Jurkat, Clone E6-1 (cell line): ENCODE data around the gene NUP43. TPM values are rescaled to one million over a fixed set of nuclear protein-coding genes. Genes with fewer than 3 reads are reported as not detected.
"Not testable (repeated sequence)": the region's sequence is repeated elsewhere in the genome, so short reads cannot be mapped to it uniquely, and the experiment has no call there.

Experiments used
- DNase-seq: peaks from one replicate; pipeline ENCODE4 v3.0.0-alpha.2; 2011; ENCODE audit warnings: low read depth, low spot score
- H3K4me3 ChIP-seq: 2 replicates; pipeline ENCODE4 v1.5.1; 2011; ENCODE audit warnings: mild to moderate bottlenecking, low read length, control low read depth, moderate library complexity
- polyA plus RNA-seq: library from polyadenylated mRNA; unstranded; fragments of >200 nt; gene quantifications from one replicate; pipeline ENCODE4 v1.2.1, GENCODE V29; 2012; ENCODE audit warnings: missing spikeins; ENCODE audit not compliant: insufficient read length, insufficient read depth

The NUP43 gene
- polyA plus RNA-seq: 39.6 TPM

GRCh38 chr6:149746147-149746946, at the start of gene NUP43:
TSS of gene NUP43 (minus strand) at chr6:149746529. CDS start at chr6:149746495, 34 bp downstream.
- DNase-seq: peak; percentile 97
- peak within 1 kb of the TSS; percentile 92 for H3K4me3 ChIP-seq

- DNase-seq: no peak
- no peak overlapping the region for H3K4me3 ChIP-seq
Observed at GRCh38 chr6:149783551-149783950, 37.2 kb upstream of the NUP43 start.

- no peak for DNase-seq
- no peak overlapping the region for H3K4me3 ChIP-seq
Observed at GRCh38 chr6:149782337-149782736, 36.0 kb upstream of the NUP43 start.

- no peak for DNase-seq
- H3K4me3 ChIP-seq: no peak overlapping the region
Observed at GRCh38 chr6:149781715-149782114, 35.4 kb upstream of the NUP43 start.

- H3K4me3 ChIP-seq: no peak overlapping the region
- DNase-seq: no peak
Observed at GRCh38 chr6:149779644-149779963, 33.3 kb upstream of the NUP43 start.

- H3K4me3 ChIP-seq: no peak overlapping the region
- DNase-seq: no peak
Observed at GRCh38 chr6:149777624-149778023, 31.3 kb upstream of the NUP43 start.

GRCh38 chr6:149771925-149772324, 25.6 kb upstream of the NUP43 start:
- H3K4me3 ChIP-seq: no peak overlapping the region
- DNase-seq: no peak

GRCh38 chr6:149771185-149771584, 24.9 kb upstream of the NUP43 start:
- no peak overlapping the region for H3K4me3 ChIP-seq
- no peak for DNase-seq

- no peak for DNase-seq
- no peak overlapping the region for H3K4me3 ChIP-seq
Observed at GRCh38 chr6:149769676-149770075, 23.3 kb upstream of the NUP43 start.

- no peak overlapping the region for H3K4me3 ChIP-seq
- no peak for DNase-seq
Observed at GRCh38 chr6:149766156-149766769, 19.9 kb upstream of the NUP43 start.

GRCh38 chr6:149763866-149764265, 17.5 kb upstream of the NUP43 start:
- H3K4me3 ChIP-seq: no peak overlapping the region
- no peak for DNase-seq

GRCh38 chr6:149761438-149761837, 15.1 kb upstream of the NUP43 start:
- H3K4me3 ChIP-seq: no peak overlapping the region
- no peak for DNase-seq

- no peak for DNase-seq
Observed at GRCh38 chr6:149756261-149756636, 9.9 kb upstream of the NUP43 start.

GRCh38 chr6:149755300-149756260, 9.3 kb upstream of the NUP43 start:
- no peak for DNase-seq
- no peak overlapping the region for H3K4me3 ChIP-seq

More at GRCh38 chr6:149756261-149756636, 9.9 kb upstream of the NUP43 start:
- H3K4me3 ChIP-seq: no peak overlapping the region

GRCh38 chr6:149754548-149754947, 8.2 kb upstream of the NUP43 start:
- no peak for DNase-seq
- H3K4me3 ChIP-seq: no peak overlapping the region

GRCh38 chr6:149753374-149753637, 7.0 kb upstream of the NUP43 start:
- not testable (repeated sequence) for DNase-seq, H3K4me3 ChIP-seq

GRCh38 chr6:149752600-149753373, 6.5 kb upstream of the NUP43 start:
- no peak for DNase-seq
- H3K4me3 ChIP-seq: no peak overlapping the region

GRCh38 chr6:149751920-149752319, 5.6 kb upstream of the NUP43 start:
- not testable (repeated sequence) for H3K4me3 ChIP-seq, DNase-seq

GRCh38 chr6:149751239-149751638, 4.9 kb upstream of the NUP43 start:
- H3K4me3 ChIP-seq: no peak overlapping the region
- no peak for DNase-seq
